ENCODE data around the gene TMEM158. TPM values are rescaled to one million over a fixed set of nuclear protein-coding genes. Genes with fewer than 3 reads are reported as not detected.

TMEM158 gene
- polyA plus RNA-seq, 1 donor from 2014 or later, result 7.9 TPM

DNA sequence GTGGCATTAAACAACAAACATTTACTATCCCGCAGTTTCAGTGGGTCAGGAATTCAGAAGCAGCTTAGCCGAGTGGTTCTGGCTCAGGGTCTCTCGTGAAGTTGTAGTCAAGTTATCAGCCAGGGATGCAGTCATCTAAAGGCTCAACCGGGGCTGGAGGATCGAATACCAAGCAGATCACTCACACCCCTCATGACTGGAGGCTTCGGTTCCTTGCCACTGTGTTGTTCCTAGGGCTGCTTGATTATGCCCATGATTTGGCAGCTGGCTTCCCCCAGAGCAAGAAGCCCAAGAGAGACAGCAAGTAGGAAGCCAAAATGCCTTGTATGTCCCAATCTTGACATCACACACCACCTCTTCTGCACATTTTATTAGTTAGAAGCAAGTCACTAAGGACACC is 46.0 kb downstream of the TMEM158 start:
- Histone ChIP-seq H3K4me3 (ENCODE audit: low read length) (no peak overlapping the region), H2AFZ (ENCODE audit: low read depth, low read length) (no peak overlapping the region), H3K4me2 (ENCODE audit: low read length) (no peak overlapping the region), H3K9me2 (ENCODE audit: insufficient read depth, low read length) (no peaks in the 10 kb centered on the region), H3K79me2 (replicated peaks; ENCODE audit: insufficient read depth, low read length) (no peaks in the 10 kb centered on the region), H3K27ac (ENCODE audit: low read length) (no peak overlapping the region), H3K9me3 (ENCODE audit: low read length) (no peaks in the 10 kb centered on the region), H3F3A (ENCODE audit: insufficient read depth, low read length, poor library complexity, severe bottlenecking) (no peaks in the 10 kb centered on the region), H4K20me1 (ENCODE audit: insufficient read depth) (no peaks in the 10 kb centered on the region), H3K9ac (ENCODE audit: low read length) (no peak overlapping the region), H3K36me3 (ENCODE audit: insufficient read depth, low read length) (no peaks in the 10 kb centered on the region), H3K27me3 (ENCODE audit: insufficient read depth, low read depth, low read length) (no peaks in the 10 kb centered on the region)
- TF ChIP-seq EP300 (conservative IDR thresholded peaks at IDR 0.05; ENCODE audit: poor library complexity, severe bottlenecking) (no peak), EZH2 (IDR thresholded peaks at IDR 0.05; ENCODE audit: borderline replicate concordance, insufficient read depth, low read length, poor library complexity, severe bottlenecking) (no peak), MXI1 (conservative IDR thresholded peaks at IDR 0.05; ENCODE audit: poor library complexity, severe bottlenecking) (no peak), POLR2AphosphoS5 (IDR thresholded peaks at IDR 0.05) (no peak), SMC3 (conservative IDR thresholded peaks at IDR 0.05; ENCODE audit: poor library complexity) (no peak), TAF1 (IDR thresholded peaks at IDR 0.05; ENCODE audit: low read depth) (no peak), RAD21 (conservative IDR thresholded peaks at IDR 0.05) (no peak), REST (IDR thresholded peaks at IDR 0.05; ENCODE audit: borderline replicate concordance) (no peak)
- TF ChIP-seq, protein P1, sequence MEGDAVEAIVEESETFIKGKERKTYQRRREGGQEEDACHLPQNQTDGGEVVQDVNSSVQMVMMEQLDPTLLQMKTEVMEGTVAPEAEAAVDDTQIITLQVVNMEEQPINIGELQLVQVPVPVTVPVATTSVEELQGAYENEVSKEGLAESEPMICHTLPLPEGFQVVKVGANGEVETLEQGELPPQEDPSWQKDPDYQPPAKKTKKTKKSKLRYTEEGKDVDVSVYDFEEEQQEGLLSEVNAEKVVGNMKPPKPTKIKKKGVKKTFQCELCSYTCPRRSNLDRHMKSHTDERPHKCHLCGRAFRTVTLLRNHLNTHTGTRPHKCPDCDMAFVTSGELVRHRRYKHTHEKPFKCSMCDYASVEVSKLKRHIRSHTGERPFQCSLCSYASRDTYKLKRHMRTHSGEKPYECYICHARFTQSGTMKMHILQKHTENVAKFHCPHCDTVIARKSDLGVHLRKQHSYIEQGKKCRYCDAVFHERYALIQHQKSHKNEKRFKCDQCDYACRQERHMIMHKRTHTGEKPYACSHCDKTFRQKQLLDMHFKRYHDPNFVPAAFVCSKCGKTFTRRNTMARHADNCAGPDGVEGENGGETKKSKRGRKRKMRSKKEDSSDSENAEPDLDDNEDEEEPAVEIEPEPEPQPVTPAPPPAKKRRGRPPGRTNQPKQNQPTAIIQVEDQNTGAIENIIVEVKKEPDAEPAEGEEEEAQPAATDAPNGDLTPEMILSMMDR (IDR thresholded peaks at IDR 0.05; ENCODE audit: poor library complexity, severe bottlenecking), result no peak

DNA sequence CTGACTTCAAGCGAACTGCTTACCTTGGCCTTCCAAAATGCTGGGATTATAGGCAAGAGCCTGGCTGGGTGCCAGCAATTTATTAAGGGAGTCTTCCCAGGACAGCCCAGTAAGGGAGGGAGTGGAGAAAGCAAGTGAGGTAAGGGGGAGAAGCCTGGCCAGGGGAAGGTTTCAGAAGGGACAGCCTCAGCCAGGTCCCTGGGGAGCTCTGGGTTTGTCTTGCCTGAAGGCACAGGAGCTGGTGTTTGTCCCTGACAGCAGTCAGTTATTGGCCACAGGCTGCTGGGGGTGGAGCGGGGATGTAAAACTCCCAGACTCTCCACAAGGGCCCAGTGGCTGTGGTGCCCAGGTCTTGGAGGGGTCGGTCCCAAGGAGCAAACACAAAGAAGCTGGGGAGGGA is 46.9 kb downstream of the TMEM158 start:
- Histone ChIP-seq H3F3A (ENCODE audit: insufficient read depth, low read length, poor library complexity, severe bottlenecking) (no peaks in the 10 kb centered on the region), H3K9ac (ENCODE audit: low read length) (no peak overlapping the region), H2AFZ (ENCODE audit: low read depth, low read length) (no peak overlapping the region), H3K9me3 (ENCODE audit: low read length) (no peaks in the 10 kb centered on the region), H3K9me2 (ENCODE audit: insufficient read depth, low read length) (no peaks in the 10 kb centered on the region), H3K27ac (ENCODE audit: low read length) (no peak overlapping the region), H3K36me3 (ENCODE audit: insufficient read depth, low read length) (no peaks in the 10 kb centered on the region), H4K20me1 (ENCODE audit: insufficient read depth) (no peaks in the 10 kb centered on the region), H3K27me3 (ENCODE audit: insufficient read depth, low read depth, low read length) (no peaks in the 10 kb centered on the region), H3K4me3 (ENCODE audit: low read length) (no peak overlapping the region), H3K4me2 (ENCODE audit: low read length) (no peak overlapping the region), H3K79me2 (replicated peaks; ENCODE audit: insufficient read depth, low read length) (no peaks in the 10 kb centered on the region)
- TF ChIP-seq TAF1 (IDR thresholded peaks at IDR 0.05; ENCODE audit: low read depth) (no peak), EZH2 (IDR thresholded peaks at IDR 0.05; ENCODE audit: borderline replicate concordance, insufficient read depth, low read length, poor library complexity, severe bottlenecking) (no peak), MXI1 (conservative IDR thresholded peaks at IDR 0.05; ENCODE audit: poor library complexity, severe bottlenecking) (no peak), EP300 (conservative IDR thresholded peaks at IDR 0.05; ENCODE audit: poor library complexity, severe bottlenecking) (no peak), SMC3 (conservative IDR thresholded peaks at IDR 0.05; ENCODE audit: poor library complexity) (no peak), RAD21 (conservative IDR thresholded peaks at IDR 0.05) (no peak), POLR2AphosphoS5 (IDR thresholded peaks at IDR 0.05) (no peak), REST (IDR thresholded peaks at IDR 0.05; ENCODE audit: borderline replicate concordance) (no peak)
- TF ChIP-seq, protein P1 (IDR thresholded peaks at IDR 0.05; ENCODE audit: poor library complexity, severe bottlenecking), result no peak
